Neural progenitor cell (in vitro differentiated cells): ENCODE data around the gene PRRX1. TPM values are rescaled to one million over a fixed set of nuclear protein-coding genes. Genes with fewer than 3 reads are reported as not detected.

Experiments
- DNase-seq: peaks from one replicate; pipeline ENCODE4 v3.0.0-alpha.2; 2016; ENCODE audit warnings: low spot score
- H2AFZ ChIP-seq: fragments of 200-600 bp; sonication (generic); replicated peaks from 2 replicates; pipeline ENCODE4 v1.6.1; 2016; ENCODE audit warnings: antibody characterized with exemption
- H3F3A ChIP-seq: fragments of 200-600 bp; sonication (generic); 2 replicates; pipeline ENCODE4 v1.6.1; 2016; ENCODE audit warnings: antibody characterized with exemption, low read depth
- H3K27ac ChIP-seq: fragments of 200-600 bp; sonication (generic); 2 replicates; pipeline ENCODE4 v1.5.1; 2016; ENCODE audit warnings: mild to moderate bottlenecking
- H3K27me3 ChIP-seq: fragments of 200-600 bp; sonication (generic); 2 replicates; pipeline ENCODE4 v1.6.1; 2016; ENCODE audit warnings: mild to moderate bottlenecking, moderate library complexity
- H3K36me3 ChIP-seq: fragments of 200-600 bp; sonication (generic); 2 replicates; pipeline ENCODE4 v1.5.1; 2016
- H3K4me1 ChIP-seq: fragments of 200-600 bp; sonication (generic); 2 replicates; pipeline ENCODE4 v1.6.1; 2016; ENCODE audit warnings: mixed run types
- H3K4me2 ChIP-seq: fragments of 200-600 bp; sonication (generic); 2 replicates; pipeline ENCODE4 v1.6.1; 2016
- H3K4me3 ChIP-seq: fragments of 200-600 bp; sonication (generic); 2 replicates; pipeline ENCODE4 v1.5.1; 2016
- H3K79me2 ChIP-seq: fragments of 200-600 bp; sonication (generic); 2 replicates; pipeline ENCODE4 v1.6.1; 2016; ENCODE audit warnings: low read depth
- H3K9ac ChIP-seq: fragments of 200-600 bp; sonication (generic); 2 replicates; pipeline ENCODE4 v1.6.1; 2016
- H3K9me3 ChIP-seq: fragments of 200-600 bp; sonication (generic); 2 replicates; pipeline ENCODE4 v1.5.1; 2016; ENCODE audit warnings: low read depth
- H4K20me1 ChIP-seq: fragments of 200-600 bp; sonication (generic); 2 replicates; pipeline ENCODE4 v1.6.1; 2016; ENCODE audit warnings: low read depth
- H3K27ac Mint-ChIP-seq: 3 replicates; pipeline ENCODE4 v1.8.0; 2021; ENCODE audit warnings: mixed read lengths
- H3K27me3 Mint-ChIP-seq: 2 replicates; pipeline ENCODE4 v1.8.0; 2022; ENCODE audit warnings: low read depth, mild to moderate bottlenecking, inconsistent platforms, moderate library complexity, mixed read lengths; ENCODE audit not compliant: insufficient read depth
- H3K36me3 Mint-ChIP-seq: 3 replicates; pipeline ENCODE4 v1.8.0; 2021; ENCODE audit warnings: mixed read lengths
- H3K4me1 Mint-ChIP-seq: 3 replicates; pipeline ENCODE4 v1.8.0; 2021; ENCODE audit warnings: mixed read lengths
- H3K4me3 Mint-ChIP-seq: 3 replicates; pipeline ENCODE4 v1.8.0; 2021; ENCODE audit warnings: mild to moderate bottlenecking, moderate library complexity, mixed read lengths
- H3K9me3 Mint-ChIP-seq: 3 replicates; pipeline ENCODE4 v1.8.0; 2020; ENCODE audit warnings: mixed read lengths
- EZH2 ChIP-seq: fragments of 200-600 bp; sonication (generic); IDR thresholded peaks from 2 replicates; pipeline ENCODE4 v1.6.1; 2017; ENCODE audit warnings: antibody characterized with exemption, mild to moderate bottlenecking, moderate library complexity
- EZH2phosphoT487 ChIP-seq: fragments of 200-600 bp; sonication (generic); IDR thresholded peaks from 2 replicates; pipeline ENCODE4 v1.6.1; 2017; ENCODE audit warnings: antibody characterized with exemption
- total RNA-seq: library from RNA; depleted of rRNA; stranded (reverse); fragments of >200 nt; gene quantifications from 2 replicates; pipeline ENCODE4 v1.2.3, GENCODE V29; 2015; ENCODE audit warnings: low replicate concordance
- TF ChIP-seq, protein P1 (sequence below): fragments of 200-600 bp; sonication (generic); IDR thresholded peaks from 2 replicates; pipeline ENCODE4 v1.5.1; 2017; ENCODE audit warnings: antibody characterized with exemption, mild to moderate bottlenecking

Gene PRRX1
- total RNA-seq, 1 donor from 2014 or later: 0.19 TPM

DNA sequence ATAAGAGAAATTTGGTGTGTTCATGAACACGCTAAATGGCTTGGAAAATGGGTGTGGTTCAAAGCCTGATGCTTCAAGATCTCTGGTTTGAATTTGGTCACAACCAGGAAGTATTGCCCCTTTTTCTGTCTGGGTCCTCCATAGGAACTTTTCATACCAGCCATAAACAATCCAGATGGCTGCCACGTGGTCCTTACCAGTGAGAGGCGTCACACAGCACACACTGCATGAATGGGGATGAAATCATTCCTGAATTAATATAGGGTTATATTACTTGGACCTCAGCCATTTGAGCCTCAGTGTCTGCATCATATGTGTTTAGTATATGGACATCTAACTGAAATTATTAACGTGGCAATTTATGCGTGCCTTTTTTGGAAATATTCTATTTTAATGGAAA lies 64.0 kb downstream of the PRRX1 start:
- H3K4me2 ChIP-seq: no peak overlapping the region
- Mint-ChIP-seq H3K9me3 (no peaks in the 10 kb centered on the region), H3K27ac (no peak overlapping the region), H3K4me1 (no peaks in the 10 kb centered on the region), H3K36me3 (peaks cover 4% of the 10 kb centered on the region), H3K27me3 (no peaks in the 10 kb centered on the region), H3K4me3 (no peak overlapping the region)
- no peaks in the 10 kb centered on the region for H3K36me3 ChIP-seq
- no peak for DNase-seq
- H3K27me3 ChIP-seq: no peaks in the 10 kb centered on the region
- TF ChIP-seq, protein P1, sequence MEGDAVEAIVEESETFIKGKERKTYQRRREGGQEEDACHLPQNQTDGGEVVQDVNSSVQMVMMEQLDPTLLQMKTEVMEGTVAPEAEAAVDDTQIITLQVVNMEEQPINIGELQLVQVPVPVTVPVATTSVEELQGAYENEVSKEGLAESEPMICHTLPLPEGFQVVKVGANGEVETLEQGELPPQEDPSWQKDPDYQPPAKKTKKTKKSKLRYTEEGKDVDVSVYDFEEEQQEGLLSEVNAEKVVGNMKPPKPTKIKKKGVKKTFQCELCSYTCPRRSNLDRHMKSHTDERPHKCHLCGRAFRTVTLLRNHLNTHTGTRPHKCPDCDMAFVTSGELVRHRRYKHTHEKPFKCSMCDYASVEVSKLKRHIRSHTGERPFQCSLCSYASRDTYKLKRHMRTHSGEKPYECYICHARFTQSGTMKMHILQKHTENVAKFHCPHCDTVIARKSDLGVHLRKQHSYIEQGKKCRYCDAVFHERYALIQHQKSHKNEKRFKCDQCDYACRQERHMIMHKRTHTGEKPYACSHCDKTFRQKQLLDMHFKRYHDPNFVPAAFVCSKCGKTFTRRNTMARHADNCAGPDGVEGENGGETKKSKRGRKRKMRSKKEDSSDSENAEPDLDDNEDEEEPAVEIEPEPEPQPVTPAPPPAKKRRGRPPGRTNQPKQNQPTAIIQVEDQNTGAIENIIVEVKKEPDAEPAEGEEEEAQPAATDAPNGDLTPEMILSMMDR: no peak
- TF ChIP-seq EZH2phosphoT487: no peak
- TF ChIP-seq EZH2: no peak
- H3F3A ChIP-seq: no peaks in the 10 kb centered on the region
- no peak overlapping the region for H3K9ac ChIP-seq
- no peaks in the 10 kb centered on the region for H3K4me1 ChIP-seq
- H4K20me1 ChIP-seq: no peaks in the 10 kb centered on the region
- H2AFZ ChIP-seq: no peak overlapping the region
- no peaks in the 10 kb centered on the region for H3K79me2 ChIP-seq
- H3K9me3 ChIP-seq: no peaks in the 10 kb centered on the region
- H3K4me3 ChIP-seq: no peak overlapping the region
- H3K27ac ChIP-seq: no peak overlapping the region

DNA sequence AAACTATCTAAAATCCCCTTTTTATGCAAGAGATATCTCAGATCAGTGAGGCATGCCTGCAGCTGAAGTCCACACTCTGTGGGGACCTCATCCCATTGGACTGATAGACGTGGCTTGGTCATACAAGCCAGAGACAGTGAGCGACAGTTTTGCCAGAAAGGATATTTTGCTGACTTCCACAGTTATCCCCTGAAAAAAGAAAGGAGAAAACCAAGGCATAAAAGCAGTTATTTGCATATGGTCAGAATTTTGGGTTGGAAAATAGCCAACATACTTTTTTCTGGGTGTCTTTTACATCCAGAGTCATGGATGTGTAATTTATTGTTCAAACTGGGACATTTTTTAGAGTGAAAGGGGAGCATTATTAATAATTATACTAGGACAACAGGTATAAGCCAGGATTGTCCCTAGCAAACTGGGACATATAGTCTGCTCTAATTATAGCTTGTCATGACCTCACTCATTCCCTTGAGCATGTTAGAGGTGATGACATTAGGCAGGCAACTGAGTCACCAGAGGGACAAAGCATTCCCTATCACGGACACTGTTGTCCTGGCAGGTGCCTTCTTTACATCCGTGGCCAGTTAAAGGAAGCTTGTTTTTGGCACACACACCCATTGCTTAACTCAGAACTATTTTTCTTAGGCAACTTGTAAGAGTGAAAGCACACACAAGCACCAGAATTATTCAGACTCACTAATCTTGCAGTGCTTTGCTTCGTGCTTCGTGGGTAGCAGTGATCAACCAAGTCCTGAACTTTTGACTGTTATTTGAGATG lies 65.5 kb downstream of the PRRX1 start:
- H3K9ac ChIP-seq: no peak overlapping the region
- no peak overlapping the region for H2AFZ ChIP-seq
- Mint-ChIP-seq H3K4me1 (no peaks in the 10 kb centered on the region), H3K27ac (no peak overlapping the region), H3K36me3 (peaks cover 4% of the 10 kb centered on the region), H3K27me3 (no peaks in the 10 kb centered on the region), H3K9me3 (no peaks in the 10 kb centered on the region), H3K4me3 (no peak overlapping the region)
- no peaks in the 10 kb centered on the region for H4K20me1 ChIP-seq
- H3F3A ChIP-seq: no peaks in the 10 kb centered on the region
- TF ChIP-seq, protein P1: no peak
- no peak for TF ChIP-seq EZH2phosphoT487
- TF ChIP-seq EZH2: no peak
- no peak for DNase-seq
- H3K79me2 ChIP-seq: no peaks in the 10 kb centered on the region
- no peaks in the 10 kb centered on the region for H3K27me3 ChIP-seq
- H3K4me2 ChIP-seq: no peak overlapping the region
- no peak overlapping the region for H3K27ac ChIP-seq
- no peaks in the 10 kb centered on the region for H3K4me1 ChIP-seq
- H3K4me3 ChIP-seq: no peak overlapping the region
- no peaks in the 10 kb centered on the region for H3K36me3 ChIP-seq
- H3K9me3 ChIP-seq: no peaks in the 10 kb centered on the region

DNA sequence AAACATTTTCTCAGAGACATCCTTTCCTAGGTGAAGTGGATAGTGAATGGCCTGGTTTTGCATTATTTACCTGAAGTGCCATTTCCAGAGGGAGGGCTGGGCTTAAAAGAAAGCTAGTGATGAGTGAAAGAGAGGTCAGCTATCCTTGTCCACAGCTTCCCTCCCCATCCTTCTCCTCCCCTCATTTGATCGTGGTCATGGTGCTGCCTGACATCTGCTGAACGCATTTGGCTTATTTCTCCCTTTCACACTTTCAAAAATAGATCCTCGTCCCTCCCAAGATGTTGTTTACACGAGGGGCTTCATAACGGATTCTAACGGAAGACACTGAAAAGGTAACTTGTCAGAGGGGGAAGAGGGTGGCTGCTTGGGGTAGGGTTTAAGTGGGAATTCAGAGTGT lies 66.1 kb downstream of the PRRX1 start:
- Mint-ChIP-seq H3K27ac (no peak overlapping the region), H3K4me3 (no peak overlapping the region), H3K36me3 (peaks cover 4% of the 10 kb centered on the region), H3K4me1 (no peaks in the 10 kb centered on the region), H3K9me3 (no peaks in the 10 kb centered on the region), H3K27me3 (no peaks in the 10 kb centered on the region)
- Histone ChIP-seq H3K27ac (no peak overlapping the region), H3K36me3 (no peaks in the 10 kb centered on the region), H3K9me3 (no peaks in the 10 kb centered on the region), H2AFZ (no peak overlapping the region), H3K9ac (no peak overlapping the region), H3F3A (no peaks in the 10 kb centered on the region), H3K27me3 (no peaks in the 10 kb centered on the region), H3K4me2 (no peak overlapping the region), H3K79me2 (no peaks in the 10 kb centered on the region), H4K20me1 (no peaks in the 10 kb centered on the region), H3K4me1 (no peaks in the 10 kb centered on the region), H3K4me3 (no peak overlapping the region)
- no peak for DNase-seq
- TF ChIP-seq, protein P1: no peak
- TF ChIP-seq EZH2 (no peak), EZH2phosphoT487 (no peak)
